ENCODE measurements around the gene KIRREL1.

Gene KIRREL1

GRCh38 chr1:158002022-158002630 is 8.7 kb downstream of the KIRREL1 start:
- intact Hi-C loops (cut with DNase I), result no loop called here
- DNase-seq, result no peak

DNA sequence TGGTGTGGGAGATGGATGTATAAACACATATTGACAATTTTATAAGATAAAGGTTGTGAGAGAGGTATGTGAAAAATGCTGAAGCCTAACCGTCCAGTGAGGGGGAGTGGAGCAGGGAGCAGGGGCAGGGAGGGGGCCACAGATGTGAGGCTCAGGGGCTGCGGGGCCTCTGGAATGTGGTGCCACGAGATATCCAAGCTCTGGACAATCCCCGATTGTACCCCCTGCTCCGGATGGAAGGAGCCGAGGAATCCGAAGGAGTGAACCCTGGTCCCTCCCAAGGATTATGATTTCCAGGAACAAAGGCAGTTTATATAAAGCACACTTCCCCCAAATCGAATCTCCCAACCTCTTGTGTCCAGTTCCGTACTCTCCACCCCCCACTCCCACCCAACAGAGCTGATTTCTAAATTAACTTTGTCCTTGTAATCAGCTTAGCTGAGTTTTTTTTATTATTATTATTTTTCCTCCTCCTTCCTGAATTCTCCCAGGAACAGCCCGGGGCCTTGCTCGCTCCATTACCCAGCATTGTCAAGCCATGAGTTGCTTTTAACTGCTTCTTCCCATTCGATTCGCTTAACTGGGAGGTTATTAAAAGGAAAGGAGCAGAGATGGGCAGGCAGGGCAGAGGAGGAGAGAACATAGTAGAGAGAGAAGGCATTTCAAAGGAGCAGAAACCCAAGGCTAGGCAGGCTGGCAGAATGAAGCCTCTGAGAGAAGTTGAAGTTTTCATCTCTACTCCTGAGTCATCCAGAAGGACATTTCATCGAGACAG is 9.4 kb downstream of the KIRREL1 start:
- intact Hi-C loops (cut with DNase I), result no loop called here
- DNase-seq, result no peak

- intact Hi-C loops (cut with DNase I), result no loop called here
- no peak for DNase-seq
These were observed 10.0 kb downstream of the KIRREL1 start for GRCh38 chr1:158003406-158003800.

DNA sequence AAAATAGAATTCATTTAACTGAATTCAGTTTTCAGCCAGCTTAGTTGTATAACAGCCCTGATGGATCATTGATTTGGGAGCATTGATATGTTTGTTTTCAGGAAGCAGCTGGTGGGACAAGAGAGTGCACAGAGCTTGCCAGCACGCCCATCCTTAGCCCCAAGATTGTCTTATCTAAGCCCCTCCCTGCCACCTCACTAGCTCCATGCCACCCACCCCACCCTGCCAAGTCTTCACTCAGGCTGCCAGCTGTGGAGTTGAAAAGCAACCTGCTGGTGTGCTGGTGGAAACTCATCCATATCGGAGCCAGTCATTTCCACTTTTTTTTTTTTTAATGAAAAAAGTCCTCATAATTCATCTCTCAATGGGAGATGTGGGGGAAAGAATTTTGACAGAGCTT is 11.8 kb downstream of the KIRREL1 start:
- DNase-seq, result no peak
- intact Hi-C loops (cut with DNase I), result no loop called here

GRCh38 chr1:158007180-158007579 is 13.7 kb downstream of the KIRREL1 start:
- no peak for DNase-seq
- intact Hi-C loops (cut with DNase I), result no loop called here

GRCh38 chr1:158007667-158008386 is 14.4 kb downstream of the KIRREL1 start:
- intact Hi-C loops (cut with DNase I), result no loop called here
- no peak for DNase-seq

- intact Hi-C loops (cut with DNase I), result no loop called here
- no peak for DNase-seq
These were observed 15.2 kb downstream of the KIRREL1 start for GRCh38 chr1:158008630-158009029.

DNA sequence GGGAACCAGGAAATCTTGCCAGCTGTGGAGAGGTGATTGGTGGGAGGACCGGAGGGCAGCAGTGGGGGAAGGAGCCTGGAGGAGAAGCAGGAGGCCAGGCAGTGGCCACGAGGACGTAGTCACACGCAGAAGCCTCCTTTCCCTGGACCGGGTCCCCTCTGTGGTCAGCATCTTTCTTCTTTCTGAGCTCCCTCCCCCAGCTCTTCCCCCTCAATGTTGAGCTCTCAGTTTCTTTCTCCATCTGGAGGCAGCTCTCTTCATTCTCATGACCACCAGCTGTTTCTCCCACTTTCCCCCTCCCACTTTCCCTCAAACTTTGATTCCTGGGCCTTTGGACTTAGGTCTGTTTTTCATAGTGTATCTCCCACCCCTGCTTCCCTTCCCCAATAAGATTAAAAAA is 18.3 kb downstream of the KIRREL1 start:
- intact Hi-C loops (cut with DNase I), result no loop called here

GRCh38 chr1:158013840-158014730 is 20.6 kb downstream of the KIRREL1 start:
- peak in 17 of 42 donors; percentile 11 to 78 (median 38) for DNase-seq

More for the DNA sequence above, 18.3 kb downstream of the KIRREL1 start:
- DNase-seq, result no peak

DNA sequence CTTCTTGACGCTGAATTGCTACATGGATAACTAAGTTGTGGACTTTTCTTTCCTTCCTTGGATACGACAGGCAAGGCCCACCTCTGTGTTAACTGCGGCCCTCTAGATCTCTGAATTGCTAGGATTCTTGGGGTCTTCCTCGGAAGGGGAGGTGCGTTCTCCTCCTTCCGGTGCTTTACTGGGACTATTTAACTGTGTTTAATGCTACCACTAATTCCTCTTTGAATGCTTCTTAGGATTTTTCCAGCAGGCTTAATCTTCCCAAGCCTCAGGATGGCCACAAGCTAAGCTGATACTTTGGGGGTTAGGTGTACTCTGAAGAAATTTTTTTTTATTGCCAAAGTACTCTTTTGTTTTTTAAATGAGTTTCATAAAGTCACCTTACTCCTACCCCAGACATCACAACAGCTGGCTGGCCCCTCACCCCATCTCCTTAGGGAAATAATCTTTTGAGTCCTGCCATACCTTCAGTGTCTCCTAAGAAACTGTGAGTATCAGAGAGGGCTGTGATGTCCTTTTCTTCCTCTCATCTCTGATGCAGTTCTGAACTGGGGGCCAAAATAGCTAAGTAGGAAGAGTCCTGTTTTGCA is 21.4 kb downstream of the KIRREL1 start:
- no peak for DNase-seq
- intact Hi-C loops (cut with DNase I), result no loop called here

More at GRCh38 chr1:158013840-158014730, 20.6 kb downstream of the KIRREL1 start:
- intact Hi-C loops (cut with DNase I), result no loop called here

GRCh38 chr1:158016651-158017335 is 23.3 kb downstream of the KIRREL1 start:
- intact Hi-C loops (cut with DNase I), result no loop called here
- DNase-seq, result no peak

GRCh38 chr1:158017800-158018595 is 24.6 kb downstream of the KIRREL1 start:
- DNase-seq, result no peak
- intact Hi-C loops (cut with DNase I), result no loop called here

DNA sequence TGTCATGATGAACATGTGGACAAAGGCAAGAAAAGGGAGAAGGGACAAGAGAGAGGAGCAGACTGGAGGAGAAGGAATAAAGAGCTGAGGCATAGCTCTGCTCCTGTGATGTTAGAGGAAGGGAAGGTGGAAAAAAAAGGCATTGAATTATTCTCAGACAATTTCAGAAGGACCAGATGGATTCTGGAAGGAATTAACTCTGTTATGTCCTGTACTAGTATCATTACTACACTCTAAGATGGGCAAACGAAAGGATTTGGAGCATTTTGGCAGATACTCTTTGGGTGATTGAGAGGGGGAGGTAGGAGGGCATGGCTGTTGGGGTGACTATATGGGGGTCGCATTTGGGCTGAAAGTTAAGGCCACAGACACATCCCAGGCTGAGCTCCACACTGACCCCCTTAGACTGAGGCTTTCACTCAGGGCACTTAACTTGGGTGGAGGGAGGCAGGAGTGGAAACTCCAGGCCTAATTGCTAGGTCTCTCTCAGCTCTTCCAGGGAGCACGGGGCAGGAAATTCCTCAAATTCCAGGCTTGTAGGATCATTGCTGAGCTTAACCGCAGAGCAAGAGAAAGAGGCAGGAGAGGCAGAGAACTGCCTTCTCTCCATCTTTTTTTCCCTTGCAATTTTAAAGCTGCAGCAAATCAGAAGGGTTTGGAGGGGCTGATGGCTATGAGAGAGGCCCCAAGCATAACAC is 25.9 kb downstream of the KIRREL1 start:
- DNase-seq, result no peak
- intact Hi-C loops (cut with DNase I), result no loop called here

DNA sequence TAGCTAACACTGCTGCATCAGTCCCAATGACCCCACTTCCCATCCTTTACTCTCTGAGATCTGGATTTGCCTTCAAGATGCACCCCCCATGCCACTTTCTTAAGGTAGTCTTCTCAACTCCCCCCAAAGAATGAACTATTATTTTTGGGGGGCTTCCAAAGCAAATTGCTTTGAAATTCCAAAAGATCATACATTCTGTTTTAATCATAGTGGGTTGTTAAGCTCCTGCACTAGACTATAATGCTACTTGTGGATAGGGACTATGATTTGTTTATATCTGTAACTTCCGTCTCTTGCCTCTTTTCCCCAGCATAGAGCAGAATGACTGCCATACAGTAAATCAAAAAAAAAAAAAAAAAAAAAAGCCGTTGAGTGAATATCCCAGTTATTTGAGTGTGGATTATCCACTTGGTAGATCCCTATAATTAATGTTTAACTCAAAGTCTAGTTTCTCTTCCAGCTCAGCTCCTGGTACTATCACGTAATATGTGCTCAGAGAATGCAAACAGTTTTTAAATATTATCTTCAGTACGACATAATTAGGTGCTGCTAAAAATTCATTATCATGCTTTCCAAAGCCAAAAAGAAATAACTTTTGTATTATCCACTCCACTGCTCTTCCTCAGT is 26.9 kb downstream of the KIRREL1 start:
- DNase-seq, result no peak
- intact Hi-C loops (cut with DNase I), result no loop called here

GRCh38 chr1:158020886-158021620 is 27.6 kb downstream of the KIRREL1 start:
- intact Hi-C loops (cut with DNase I), result no loop called here

GRCh38 chr1:158021721-158022120 is 28.3 kb downstream of the KIRREL1 start:
- DNase-seq, result no peak
- intact Hi-C loops (cut with DNase I), result no loop called here

More at GRCh38 chr1:158020886-158021620, 27.6 kb downstream of the KIRREL1 start:
- DNase-seq, result no peak
